Caco-2 (cell line): ENCODE data around the gene UBE2E1. TPM values are rescaled to one million over a fixed set of nuclear protein-coding genes. Genes with fewer than 3 reads are reported as not detected.
"Not testable (repeated sequence)": the region's sequence is repeated elsewhere in the genome, so short reads cannot be mapped to it uniquely, and the experiment has no call there.

Source experiments
- BruUV-seq: library from RNA; stranded (reverse); fragments of 400-500 nt; replicated peaks from 2 replicates; lab custom pipeline; 2021; lab: Mats Ljungman, UMichigan
- CTCF ChIA-PET: fragments of 300-600 bp; sonication (Branson Sonifier 250); formaldehyde crosslinking; loops from one replicate; lab custom pipeline; 2022; ENCODE audit warnings: antibody characterized with exemption; lab: Charles Lee
- POLR2A ChIA-PET: fragments of 300-600 bp; sonication (Branson Sonifier 250); formaldehyde crosslinking; loops from one replicate; lab custom pipeline; 2022; ENCODE audit warnings: antibody characterized with exemption; lab: Charles Lee
- DNase-seq, 2 experiments: peaks; one replicate each; pipeline versions ENCODE4 v3.0.0 to v3.0.0-alpha.2; 2020 to 2022
- H3K27me3 ChIP-seq: replicated peaks from 2 replicates; pipeline ENCODE4 v1.6.0; 2011; ENCODE audit warnings: low read length; ENCODE audit not compliant: control insufficient read depth, insufficient read depth
- H3K36me3 ChIP-seq: 2 replicates; pipeline ENCODE4 v1.5.1; 2011; ENCODE audit warnings: low read length; ENCODE audit not compliant: control insufficient read depth, insufficient read depth
- H3K4me1 ChIP-seq: fragments of 250-450 bp; sonication (Bioruptor Pico); 2 replicates; pipeline ENCODE4 v1.5.1; 2020; ENCODE audit warnings: mild to moderate bottlenecking
- H3K4me3 ChIP-seq: 2 replicates; pipeline ENCODE4 v1.5.1; 2011; ENCODE audit warnings: low read depth, mild to moderate bottlenecking, control low read depth, low read length
- H3K9me3 ChIP-seq: fragments of 250-450 bp; sonication (Bioruptor Pico); 2 replicates; pipeline ENCODE4 v1.5.1; 2020; ENCODE audit warnings: mild to moderate bottlenecking, moderate library complexity
- H3K27ac Mint-ChIP-seq: one replicate; pipeline ENCODE4 v1.8.0; 2022; ENCODE audit warnings: mixed read lengths; ENCODE audit not compliant: unreplicated experiment
- H3K27me3 Mint-ChIP-seq: one replicate; pipeline ENCODE4 v1.8.0; 2022; ENCODE audit warnings: mixed read lengths; ENCODE audit not compliant: insufficient read depth, unreplicated experiment
- H3K36me3 Mint-ChIP-seq: one replicate; pipeline ENCODE4 v1.8.0; 2022; ENCODE audit warnings: mild to moderate bottlenecking, mixed read lengths; ENCODE audit not compliant: insufficient read depth, unreplicated experiment
- H3K4me1 Mint-ChIP-seq: one replicate; pipeline ENCODE4 v1.8.0; 2022; ENCODE audit warnings: low read depth, mixed read lengths; ENCODE audit not compliant: unreplicated experiment
- H3K4me3 Mint-ChIP-seq: one replicate; pipeline ENCODE4 v1.8.0; 2022; ENCODE audit warnings: mild to moderate bottlenecking, moderate library complexity, mixed read lengths; ENCODE audit not compliant: unreplicated experiment
- H3K9me3 Mint-ChIP-seq: one replicate; pipeline ENCODE4 v1.8.0; 2022; ENCODE audit warnings: mixed read lengths; ENCODE audit not compliant: unreplicated experiment
- intact Hi-C: fragments of 100-400 bp; cut with micrococcal nuclease; formaldehyde crosslinking; loops from one replicate; pipeline ENCODE4 v1.10.0; 2022; ENCODE audit not compliant: unreplicated experiment
- total RNA-seq: library from RNA; stranded (reverse); gene quantifications from 2 replicates; pipeline ENCODE4 v1.2.3, GENCODE V29; 2022
- TF ChIP-seq, protein P1 (sequence below), 2 experiments: fragments of 200-600 bp in 1 of 2; IDR thresholded peaks; 1 replicate in 1 of 2; 2 replicates in 1 of 2; pipeline versions ENCODE4 v1.5.1 to v1.8.0; 2011 to 2022; ENCODE audit warnings: antibody characterized with exemption in 1 of 2, control low read depth in 1 of 2, inconsistent platforms in 1 of 2, low read depth in 1 of 2, low read length in 1 of 2, mild to moderate bottlenecking in 1 of 2, moderate library complexity in 1 of 2; ENCODE audit not compliant: insufficient read depth in 1 of 2, severe bottlenecking in 1 of 2, unreplicated experiment in 1 of 2

The UBE2E1 gene
- total RNA-seq, 1 experiment from 2014 or later: 104 TPM

- CTCF ChIA-PET: no interaction called here
- H3K36me3 Mint-ChIP-seq: peaks cover 19% of the 10 kb centered on the region
Observed at GRCh38 chr3:23880703-23881339, 75.1 kb downstream of the UBE2E1 start.

DNA sequence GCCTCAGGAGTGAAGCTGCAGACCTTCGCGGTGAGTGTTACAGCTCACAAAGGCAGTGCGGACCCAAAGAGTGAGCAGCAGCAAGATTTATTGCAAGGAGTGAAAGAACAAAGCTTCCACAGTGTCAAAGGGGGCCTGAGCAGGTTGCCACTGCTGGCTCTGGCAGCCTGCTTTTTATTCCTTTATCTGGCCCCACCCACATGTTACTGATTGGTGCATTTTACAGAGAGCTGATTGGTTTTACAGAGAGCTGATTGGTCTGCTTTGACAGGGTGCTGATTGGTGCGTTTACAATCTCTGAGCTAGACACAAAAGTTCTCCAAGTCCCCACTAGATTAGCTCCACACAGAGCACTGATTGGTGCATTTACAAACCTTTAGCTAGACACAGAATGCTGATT, 76.2 kb downstream of the UBE2E1 start:
- H3K4me1 Mint-ChIP-seq, POLR2A ChIA-PET: not testable (repeated sequence)

More at GRCh38 chr3:23880703-23881339, 75.1 kb downstream of the UBE2E1 start:
- Histone ChIP-seq H3K4me3 (no peak overlapping the region), H3K9me3 (no peaks in the 10 kb centered on the region), H3K36me3 (no peaks in the 10 kb centered on the region), H3K4me1 (no peaks in the 10 kb centered on the region), H3K27me3 (no peaks in the 10 kb centered on the region)
- intact Hi-C loops: loop anchor here (10.0 kb wide), 1 partner anchor 354 kb away; no protein-coding TSS in a partner anchor
- POLR2A ChIA-PET: no interaction called here
- no peaks in the 10 kb centered on the region for H3K4me1 Mint-ChIP-seq
- no peak overlapping the region for H3K4me3 Mint-ChIP-seq
- DNase-seq: no peak
- H3K27me3 Mint-ChIP-seq: no peaks in the 10 kb centered on the region
- H3K27ac Mint-ChIP-seq: no peak overlapping the region
- no TSS peak for BruUV-seq
- TF ChIP-seq, protein P1, sequence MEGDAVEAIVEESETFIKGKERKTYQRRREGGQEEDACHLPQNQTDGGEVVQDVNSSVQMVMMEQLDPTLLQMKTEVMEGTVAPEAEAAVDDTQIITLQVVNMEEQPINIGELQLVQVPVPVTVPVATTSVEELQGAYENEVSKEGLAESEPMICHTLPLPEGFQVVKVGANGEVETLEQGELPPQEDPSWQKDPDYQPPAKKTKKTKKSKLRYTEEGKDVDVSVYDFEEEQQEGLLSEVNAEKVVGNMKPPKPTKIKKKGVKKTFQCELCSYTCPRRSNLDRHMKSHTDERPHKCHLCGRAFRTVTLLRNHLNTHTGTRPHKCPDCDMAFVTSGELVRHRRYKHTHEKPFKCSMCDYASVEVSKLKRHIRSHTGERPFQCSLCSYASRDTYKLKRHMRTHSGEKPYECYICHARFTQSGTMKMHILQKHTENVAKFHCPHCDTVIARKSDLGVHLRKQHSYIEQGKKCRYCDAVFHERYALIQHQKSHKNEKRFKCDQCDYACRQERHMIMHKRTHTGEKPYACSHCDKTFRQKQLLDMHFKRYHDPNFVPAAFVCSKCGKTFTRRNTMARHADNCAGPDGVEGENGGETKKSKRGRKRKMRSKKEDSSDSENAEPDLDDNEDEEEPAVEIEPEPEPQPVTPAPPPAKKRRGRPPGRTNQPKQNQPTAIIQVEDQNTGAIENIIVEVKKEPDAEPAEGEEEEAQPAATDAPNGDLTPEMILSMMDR (IDR thresholded peaks at IDR 0.05; ENCODE audit: insufficient read depth in 1 of 2, low read depth in 1 of 2, low read length in 1 of 2, severe bottlenecking in 1 of 2, unreplicated experiment in 1 of 2): no peak
- H3K9me3 Mint-ChIP-seq: no peaks in the 10 kb centered on the region

DNA sequence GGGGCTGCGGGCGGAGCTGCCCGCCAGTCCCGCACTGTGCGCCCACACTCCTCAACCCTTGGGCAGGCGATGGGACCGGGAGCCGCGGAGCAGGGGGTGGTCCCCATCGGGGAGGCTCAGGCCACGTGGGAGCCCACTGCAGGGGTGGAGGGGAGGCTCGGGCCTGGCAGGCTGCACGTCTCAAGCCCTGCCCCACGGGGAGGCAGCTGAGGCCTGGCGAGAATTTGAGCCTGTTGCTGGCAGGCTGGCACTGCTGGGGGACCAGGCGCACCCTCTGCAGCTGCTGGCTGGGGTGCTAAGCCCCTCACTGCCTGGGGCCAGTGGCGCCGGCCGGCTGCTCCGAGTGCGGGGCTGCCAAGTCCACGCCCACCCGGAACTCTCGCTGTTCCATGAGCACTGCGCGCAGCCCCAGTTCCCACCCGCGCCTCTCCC, 76.7 kb downstream of the UBE2E1 start:
- H3K9me3 ChIP-seq: no peaks in the 10 kb centered on the region
- Mint-ChIP-seq H3K27ac (no peak overlapping the region), H3K4me1 (no peaks in the 10 kb centered on the region), H3K27me3 (no peaks in the 10 kb centered on the region), H3K4me3 (no peak overlapping the region), H3K9me3 (no peaks in the 10 kb centered on the region), H3K36me3 (peaks cover 15% of the 10 kb centered on the region)
- no TSS peak for BruUV-seq
- ChIA-PET POLR2A (no interaction called here), CTCF (no interaction called here)
- H3K4me1 ChIP-seq: no peaks in the 10 kb centered on the region
- H3K4me3 ChIP-seq: no peak overlapping the region
- TF ChIP-seq, protein P1 (IDR thresholded peaks at IDR 0.05; ENCODE audit: insufficient read depth in 1 of 2, low read depth in 1 of 2, low read length in 1 of 2, severe bottlenecking in 1 of 2, unreplicated experiment in 1 of 2): no peak
- H3K27me3 ChIP-seq: no peaks in the 10 kb centered on the region
- no peak for DNase-seq
- H3K36me3 ChIP-seq: no peaks in the 10 kb centered on the region
- intact Hi-C loops: loop anchor here (10.0 kb wide), 1 partner anchor 352 kb away; no protein-coding TSS in a partner anchor

More for the DNA sequence above, 76.2 kb downstream of the UBE2E1 start:
- DNase-seq, H3K36me3 ChIP-seq, H3K27ac Mint-ChIP-seq, H3K9me3 ChIP-seq, BruUV-seq, H3K9me3 Mint-ChIP-seq, CTCF ChIA-PET, H3K27me3 Mint-ChIP-seq, H3K4me3 ChIP-seq, H3K4me1 ChIP-seq, H3K4me3 Mint-ChIP-seq, H3K27me3 ChIP-seq: not testable (repeated sequence)
- H3K36me3 Mint-ChIP-seq: peaks cover 15% of the 10 kb centered on the region
- intact Hi-C loops: loop anchor here (10.0 kb wide), 1 partner anchor 353 kb away; no protein-coding TSS in a partner anchor
